Naive thymus-derived CD4-positive, alpha-beta T cell (primary cell): ENCODE results near the gene SVIL. TPM values are rescaled to one million over a fixed set of nuclear protein-coding genes. Genes with fewer than 3 reads are reported as not detected.
"Not testable (repeated sequence)": the region's sequence is repeated elsewhere in the genome, so short reads cannot be mapped to it uniquely, and the experiment has no call there.

Experiments
- ATAC-seq: fragments of 150-1000 bp; cut with Tn5 transposase; 2 replicates; pipeline ENCODE4 v1.10.0; 2021; ENCODE audit warnings: mild to moderate bottlenecking, moderate library complexity
- CTCF ChIA-PET: fragments of 350-600 bp; sonication (Branson Sonifier 250); formaldehyde crosslinking; loops from one replicate; lab custom pipeline; 2021; ENCODE audit warnings: antibody characterized with exemption; lab: Charles Lee
- POLR2A ChIA-PET: fragments of 350-600 bp; sonication (Branson Sonifier 250); formaldehyde crosslinking; loops from one replicate; lab custom pipeline; 2021; ENCODE audit warnings: antibody characterized with exemption, inconsistent platforms; lab: Charles Lee
- DNase-seq, 9 donors: peaks; one replicate each; pipeline versions ENCODE4 v3.0.0 to v3.0.0-alpha.2; 2020 to 2022; ENCODE audit warnings: mixed read lengths in 1 of 9
- H3K27ac ChIP-seq: one replicate; pipeline ENCODE4 v1.7.0; 2013; ENCODE audit warnings: mild to moderate bottlenecking, low read depth, low read length, moderate library complexity
- H3K27me3 ChIP-seq, 2 donors: one replicate each; pipeline ENCODE4 v1.7.0; 2013; ENCODE audit warnings: low read length in 2 of 2, mild to moderate bottlenecking in 2 of 2, moderate library complexity in 2 of 2; ENCODE audit not compliant: control insufficient read depth in 2 of 2, insufficient read depth in 2 of 2
- H3K36me3 ChIP-seq, 3 experiments: 1 replicate in 2 of 3; 2 replicates in 1 of 3; pipeline ENCODE4 v1.7.0; 2013; ENCODE audit warnings: low read length in 3 of 3, mild to moderate bottlenecking in 3 of 3, moderate library complexity in 1 of 3; ENCODE audit not compliant: insufficient read depth in 3 of 3, control insufficient read depth in 2 of 3
- H3K4me1 ChIP-seq, 2 donors: one replicate each; pipeline ENCODE4 v1.7.0; 2013; ENCODE audit warnings: low read length in 2 of 2, mild to moderate bottlenecking in 2 of 2, moderate library complexity in 1 of 2; ENCODE audit not compliant: control insufficient read depth in 2 of 2, insufficient read depth in 2 of 2
- H3K4me3 ChIP-seq: 2 replicates; pipeline ENCODE4 v1.7.0; 2013; ENCODE audit warnings: mild to moderate bottlenecking, low read length
- H3K9me3 ChIP-seq, 3 experiments: 1 replicate in 2 of 3; 2 replicates in 1 of 3; pipeline ENCODE4 v1.7.0; 2013; ENCODE audit warnings: low read length in 3 of 3; ENCODE audit not compliant: control insufficient read depth in 2 of 3
- H3K27ac Mint-ChIP-seq, 9 donors: one replicate each; pipeline ENCODE4 v1.8.0; 2020 to 2022; ENCODE audit warnings: mixed read lengths in 9 of 9, mild to moderate bottlenecking in 8 of 9, moderate library complexity in 5 of 9, inconsistent platforms in 2 of 9
- H3K27me3 Mint-ChIP-seq, 5 donors: one replicate each; pipeline ENCODE4 v1.8.0; 2021 to 2022; ENCODE audit warnings: mixed read lengths in 5 of 5, mild to moderate bottlenecking in 1 of 5
- H3K36me3 Mint-ChIP-seq, 5 donors: one replicate each; pipeline ENCODE4 v1.8.0; 2020 to 2022; ENCODE audit warnings: mixed read lengths in 5 of 5, mild to moderate bottlenecking in 3 of 5, inconsistent platforms in 1 of 5
- H3K4me1 Mint-ChIP-seq, 7 donors: one replicate each; pipeline ENCODE4 v1.8.0; 2020 to 2022; ENCODE audit warnings: mixed read lengths in 7 of 7, mild to moderate bottlenecking in 3 of 7, inconsistent platforms in 1 of 7
- H3K4me3 Mint-ChIP-seq, 10 donors: one replicate each; pipeline ENCODE4 v1.8.0; 2020 to 2022; ENCODE audit warnings: mild to moderate bottlenecking in 10 of 10, mixed read lengths in 10 of 10, moderate library complexity in 6 of 10, inconsistent platforms in 2 of 10
- H3K9me3 Mint-ChIP-seq, 11 donors: one replicate each; pipeline ENCODE4 v1.8.0; 2020 to 2022; ENCODE audit warnings: mixed read lengths in 11 of 11, mild to moderate bottlenecking in 4 of 11, inconsistent platforms in 1 of 11, moderate library complexity in 1 of 11
- intact Hi-C, 2 donors: fragments of 100-400 bp; cut with micrococcal nuclease; formaldehyde crosslinking; loops; one replicate each; pipeline ENCODE4 v1.15.1; 2023
- polyA plus RNA-seq, 2 donors: library from polyadenylated mRNA; unstranded; fragments of 300-500 nt; fragmentation: Illumina TruSeq; gene quantifications; one replicate each; pipeline ENCODE4 v1.2.3, GENCODE V29; 2021
- total RNA-seq, 6 experiments: library from RNA in 5 of 6; stranded (reverse) in 5 of 6; gene quantifications; 1 replicate in 5 of 6; 2 replicates in 1 of 6; pipeline ENCODE4 v1.2.3 and lab custom pipeline; 2021 to 2026

SVIL gene
- total and polyA plus RNA-seq, 7 experiments from 2014 or later, result 8.7 to 48.9 (median 20.3) TPM

- Mint-ChIP-seq H3K36me3 (peaks cover 24 to 86% (median 63%) of the 10 kb centered on the region in 5 donors), H3K27ac (peak overlapping the region in 1 of 9 donors; percentile 10), H3K9me3 (peaks cover 0 to 19% (median 12%) of the 10 kb centered on the region in 11 donors)
- H3K4me3 Mint-ChIP-seq, DNase-seq, H3K4me1 ChIP-seq, H3K4me3 ChIP-seq, H3K9me3 ChIP-seq, H3K27ac ChIP-seq, ATAC-seq, H3K27me3 Mint-ChIP-seq, H3K27me3 ChIP-seq, POLR2A ChIA-PET, H3K4me1 Mint-ChIP-seq, intact Hi-C loops: not testable (repeated sequence)
- peaks cover 0 to 80% (median 21%) of the 10 kb centered on the region in 3 experiments for H3K36me3 ChIP-seq
- CTCF ChIA-PET, result interaction anchor here (0.6 kb wide), 1 partner anchor 280 kb away, joined by 3 read pairs; no protein-coding TSS in a partner anchor
These were observed 170.1 kb downstream of the SVIL start for GRCh38 chr10:29464671-29465171.

GRCh38 chr10:29461042-29461441 lies 173.7 kb downstream of the SVIL start:
- Histone ChIP-seq H3K4me3 (no peak overlapping the region), H3K36me3 (peaks cover 0 to 75% (median 13%) of the 10 kb centered on the region in 3 experiments), H3K27ac (no peak overlapping the region), H3K27me3 (no peaks in the 10 kb centered on the region), H3K9me3 (peaks cover 0 to 9% (median 0%) of the 10 kb centered on the region in 3 experiments), H3K4me1 (no peaks in the 10 kb centered on the region)
- H3K9me3 Mint-ChIP-seq, result peaks cover 0 to 22% (median 14%) of the 10 kb centered on the region in 11 donors
- peaks cover 35 to 84% (median 63%) of the 10 kb centered on the region in 5 donors for H3K36me3 Mint-ChIP-seq
- CTCF ChIA-PET, result no interaction called here
- intact Hi-C loops, result no loop called here
- ATAC-seq (no peak), DNase-seq (no peak)
- no peak overlapping the region for H3K4me3 Mint-ChIP-seq
- no peaks in the 10 kb centered on the region for H3K27me3 Mint-ChIP-seq
- no peaks in the 10 kb centered on the region for H3K4me1 Mint-ChIP-seq
- H3K27ac Mint-ChIP-seq, result peak overlapping the region in 1 of 9 donors; percentile 60
- POLR2A ChIA-PET, result no interaction called here

GRCh38 chr10:29458190-29458589 lies 176.6 kb downstream of the SVIL start:
- H3K4me1 Mint-ChIP-seq, H3K27ac ChIP-seq, CTCF ChIA-PET, intact Hi-C loops, H3K4me3 Mint-ChIP-seq, H3K27me3 Mint-ChIP-seq, ATAC-seq, H3K9me3 ChIP-seq, H3K4me3 ChIP-seq, H3K4me1 ChIP-seq, H3K27ac Mint-ChIP-seq, DNase-seq, H3K27me3 ChIP-seq: not testable (repeated sequence)
- H3K9me3 Mint-ChIP-seq, result peaks cover 0 to 22% (median 14%) of the 10 kb centered on the region in 11 donors
- POLR2A ChIA-PET, result interaction anchor here (0.6 kb wide), 1 partner anchor 64 kb away, joined by 3 read pairs; no protein-coding TSS in a partner anchor
- peaks cover 0 to 52% (median 13%) of the 10 kb centered on the region in 3 experiments for H3K36me3 ChIP-seq
- H3K36me3 Mint-ChIP-seq, result peaks cover 28 to 73% (median 51%) of the 10 kb centered on the region in 5 donors

GRCh38 chr10:29455095-29455494 lies 179.7 kb downstream of the SVIL start:
- no peak overlapping the region for H3K4me3 Mint-ChIP-seq
- Histone ChIP-seq H3K4me3 (no peak overlapping the region), H3K27ac (no peak overlapping the region), H3K9me3 (no peaks in the 10 kb centered on the region), H3K4me1 (no peaks in the 10 kb centered on the region), H3K27me3 (no peaks in the 10 kb centered on the region), H3K36me3 (peaks cover 0 to 24% (median 3%) of the 10 kb centered on the region in 3 experiments)
- no peak for DNase-seq
- no peak overlapping the region for H3K27ac Mint-ChIP-seq
- no peak for ATAC-seq
- no peaks in the 10 kb centered on the region for H3K27me3 Mint-ChIP-seq
- ChIA-PET POLR2A (interaction anchor here (0.7 kb wide), 1 partner anchor 98 kb away, joined by 3 read pairs; no protein-coding TSS in a partner anchor), CTCF (no interaction called here)
- intact Hi-C loops, result no loop called here
- peaks cover 10 to 44% (median 22%) of the 10 kb centered on the region in 5 donors for H3K36me3 Mint-ChIP-seq
- no peaks in the 10 kb centered on the region for H3K4me1 Mint-ChIP-seq
- peaks cover 0 to 7% (median 3%) of the 10 kb centered on the region in 11 donors for H3K9me3 Mint-ChIP-seq

- Mint-ChIP-seq H3K9me3 (peaks cover 0 to 7% (median 0%) of the 10 kb centered on the region in 11 donors), H3K4me1 (peaks cover 0 to 1% (median 0%) of the 10 kb centered on the region in 7 donors), H3K4me3 (no peak overlapping the region), H3K27ac (peak overlapping the region in 1 of 9 donors; percentile 42), H3K36me3 (peaks cover 4 to 36% (median 14%) of the 10 kb centered on the region in 5 donors), H3K27me3 (no peaks in the 10 kb centered on the region)
- CTCF ChIA-PET, result no interaction called here
- Histone ChIP-seq H3K4me1 (no peaks in the 10 kb centered on the region), H3K4me3 (no peak overlapping the region), H3K9me3 (no peaks in the 10 kb centered on the region), H3K27ac (no peak overlapping the region), H3K27me3 (no peaks in the 10 kb centered on the region), H3K36me3 (peaks cover 0 to 18% (median 0%) of the 10 kb centered on the region in 3 experiments)
- POLR2A ChIA-PET, result no interaction called here
- DNase-seq, result no peak
- intact Hi-C loops, result no loop called here
- no peak for ATAC-seq
These were observed 180.5 kb downstream of the SVIL start for GRCh38 chr10:29454250-29454649.

- Mint-ChIP-seq H3K27ac (no peak overlapping the region), H3K27me3 (no peaks in the 10 kb centered on the region), H3K36me3 (peaks cover 4 to 27% (median 8%) of the 10 kb centered on the region in 5 donors), H3K9me3 (peaks cover 0 to 7% (median 0%) of the 10 kb centered on the region in 11 donors), H3K4me3 (no peak overlapping the region), H3K4me1 (peaks cover 0 to 8% (median 4%) of the 10 kb centered on the region in 7 donors)
- no peak for ATAC-seq
- H3K4me1 ChIP-seq, result no peaks in the 10 kb centered on the region
- no peak overlapping the region for H3K4me3 ChIP-seq
- H3K9me3 ChIP-seq, result no peaks in the 10 kb centered on the region
- CTCF ChIA-PET, result no interaction called here
- H3K27me3 ChIP-seq, result no peaks in the 10 kb centered on the region
- POLR2A ChIA-PET, result interaction anchor here (0.6 kb wide), 1 partner anchor 26 kb away, joined by 4 read pairs; no protein-coding TSS in a partner anchor
- H3K36me3 ChIP-seq, result peaks cover 0 to 7% (median 0%) of the 10 kb centered on the region in 3 experiments
- H3K27ac ChIP-seq, result no peak overlapping the region
- intact Hi-C loops, result no loop called here
- DNase-seq, result no peak
These were observed 182.2 kb downstream of the SVIL start for GRCh38 chr10:29452546-29452945.
